Panc1 (cell line): ENCODE results near the gene OR11H1.
"Not testable (repeated sequence)": the region's sequence is repeated elsewhere in the genome, so short reads cannot be mapped to it uniquely, and the experiment has no call there.

Source experiments
- CTCF ChIP-seq: fragments of 450-650 bp; IDR thresholded peaks from 2 replicates; pipeline ENCODE4 v1.5.1; 2017; ENCODE audit warnings: mild to moderate bottlenecking
- POLR2AphosphoS5 ChIP-seq: IDR thresholded peaks from 2 replicates; pipeline ENCODE4 v1.6.1; 2012; ENCODE audit warnings: mild to moderate bottlenecking, low read depth, low read length, moderate library complexity
- REST ChIP-seq, 2 experiments: IDR thresholded peaks; 2 replicates each; pipeline ENCODE4 v1.6.1; 2011 to 2012; ENCODE audit warnings: low read depth in 2 of 2, control low read depth in 1 of 2, low read length in 1 of 2, mild to moderate bottlenecking in 1 of 2, moderate library complexity in 1 of 2; ENCODE audit not compliant: insufficient read depth in 1 of 2
- SIN3A ChIP-seq: IDR thresholded peaks from 2 replicates; pipeline ENCODE4 v1.6.1; 2012; ENCODE audit warnings: low read depth, mild to moderate bottlenecking, low read length, moderate library complexity, borderline replicate concordance; ENCODE audit not compliant: insufficient read depth
- TCF7L2 ChIP-seq: IDR thresholded peaks from 2 replicates; pipeline ENCODE4 v1.6.1; 2011; ENCODE audit warnings: mild to moderate bottlenecking, low read depth, low read length, inconsistent platforms

- TF ChIP-seq TCF7L2; CTCF; SIN3A; POLR2AphosphoS5; REST (IDR thresholded peaks at IDR 0.05; ENCODE audit: insufficient read depth in 1 of 2, low read depth in 2 of 2, low read length in 1 of 2): not testable (repeated sequence)
Observed at GRCh38 chr22:15565063-15565462, 37.1 kb downstream of the OR11H1 start.
